ENCODE data around the gene TLCD3B.

Gene TLCD3B

GRCh38 chr16:29977063-29977825, 53.8 kb downstream of the TLCD3B start:
- no peak for TF ChIP-seq POLR2A (IDR thresholded peaks at IDR 0.05; ENCODE audit: low read depth, low read length)
- DNase-seq (ENCODE audit: insufficient read length, low spot score) = no peak
- no peak for FAIRE-seq

- DNase-seq (ENCODE audit: insufficient read length, low spot score) (no peak), FAIRE-seq (no peak)
- TF ChIP-seq POLR2A (IDR thresholded peaks at IDR 0.05; ENCODE audit: low read depth, low read length) = no peak
Measured at GRCh38 chr16:29975811-29976511, 55.1 kb downstream of the TLCD3B start.

GRCh38 chr16:29975134-29975538, 55.9 kb downstream of the TLCD3B start:
- no peak for FAIRE-seq
- TF ChIP-seq POLR2A (IDR thresholded peaks at IDR 0.05; ENCODE audit: low read depth, low read length) = no peak
- DNase-seq (ENCODE audit: insufficient read length, low spot score) = no peak
